VCaP (cell line): ENCODE measurements around the gene NFASC.

Source experiments
- H3K27ac ChIP-seq: fragments of 450-650 bp; 2 replicates; pipeline ENCODE4 v1.5.1; 2017
- TF ChIP-seq, protein P1 (sequence below): fragments of 450-650 bp; conservative IDR thresholded peaks from 2 replicates; pipeline ENCODE4 v1.5.1; 2017; ENCODE audit warnings: mild to moderate bottlenecking, moderate library complexity

Gene NFASC

DNA sequence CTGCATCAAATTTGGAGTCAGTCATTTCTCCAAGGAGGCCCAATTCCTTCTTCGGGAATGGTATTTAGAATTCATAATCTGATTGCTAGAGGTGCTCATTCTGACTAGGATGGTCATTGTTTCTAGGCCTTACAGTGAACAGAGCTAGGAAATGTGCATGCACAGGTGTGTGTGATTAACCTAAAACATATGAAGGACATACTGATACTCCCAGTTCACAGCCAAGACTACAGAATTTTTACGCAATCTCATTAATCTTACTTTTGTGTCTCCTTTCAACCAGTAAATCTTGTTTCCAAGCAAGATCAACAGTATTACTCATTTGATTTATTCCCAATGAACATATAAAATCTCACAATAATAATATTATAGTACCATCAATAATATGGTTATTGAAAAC lies 47.1 kb downstream of the NFASC start:
- H3K27ac ChIP-seq, result peak overlapping the region; percentile 64; the same call in 1 of the 2 replicates
- TF ChIP-seq, protein P1, sequence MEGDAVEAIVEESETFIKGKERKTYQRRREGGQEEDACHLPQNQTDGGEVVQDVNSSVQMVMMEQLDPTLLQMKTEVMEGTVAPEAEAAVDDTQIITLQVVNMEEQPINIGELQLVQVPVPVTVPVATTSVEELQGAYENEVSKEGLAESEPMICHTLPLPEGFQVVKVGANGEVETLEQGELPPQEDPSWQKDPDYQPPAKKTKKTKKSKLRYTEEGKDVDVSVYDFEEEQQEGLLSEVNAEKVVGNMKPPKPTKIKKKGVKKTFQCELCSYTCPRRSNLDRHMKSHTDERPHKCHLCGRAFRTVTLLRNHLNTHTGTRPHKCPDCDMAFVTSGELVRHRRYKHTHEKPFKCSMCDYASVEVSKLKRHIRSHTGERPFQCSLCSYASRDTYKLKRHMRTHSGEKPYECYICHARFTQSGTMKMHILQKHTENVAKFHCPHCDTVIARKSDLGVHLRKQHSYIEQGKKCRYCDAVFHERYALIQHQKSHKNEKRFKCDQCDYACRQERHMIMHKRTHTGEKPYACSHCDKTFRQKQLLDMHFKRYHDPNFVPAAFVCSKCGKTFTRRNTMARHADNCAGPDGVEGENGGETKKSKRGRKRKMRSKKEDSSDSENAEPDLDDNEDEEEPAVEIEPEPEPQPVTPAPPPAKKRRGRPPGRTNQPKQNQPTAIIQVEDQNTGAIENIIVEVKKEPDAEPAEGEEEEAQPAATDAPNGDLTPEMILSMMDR, result no peak

DNA sequence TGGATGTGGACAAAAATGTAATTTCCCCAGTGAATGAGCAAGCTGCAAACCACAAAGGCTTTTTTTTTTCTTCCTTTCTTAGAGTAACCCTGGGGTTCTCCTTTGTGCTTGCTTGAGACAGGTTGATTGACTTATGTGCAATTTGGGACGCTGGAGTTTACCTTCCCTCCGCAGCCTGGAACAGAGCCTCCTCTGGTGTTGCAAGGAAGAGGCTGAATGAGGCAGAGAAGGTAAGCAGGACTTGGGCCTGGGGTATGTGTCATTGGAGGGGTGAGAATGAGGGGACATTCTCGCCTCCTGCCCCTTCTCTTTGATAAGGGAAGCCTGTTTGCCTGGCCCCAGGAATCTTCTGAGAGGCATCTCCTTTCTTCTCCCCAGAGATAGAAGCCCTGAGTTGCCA lies 49.8 kb downstream of the NFASC start:
- peak overlapping the region; percentile 64 for H3K27ac ChIP-seq
- TF ChIP-seq, protein P1, result no peak

DNA sequence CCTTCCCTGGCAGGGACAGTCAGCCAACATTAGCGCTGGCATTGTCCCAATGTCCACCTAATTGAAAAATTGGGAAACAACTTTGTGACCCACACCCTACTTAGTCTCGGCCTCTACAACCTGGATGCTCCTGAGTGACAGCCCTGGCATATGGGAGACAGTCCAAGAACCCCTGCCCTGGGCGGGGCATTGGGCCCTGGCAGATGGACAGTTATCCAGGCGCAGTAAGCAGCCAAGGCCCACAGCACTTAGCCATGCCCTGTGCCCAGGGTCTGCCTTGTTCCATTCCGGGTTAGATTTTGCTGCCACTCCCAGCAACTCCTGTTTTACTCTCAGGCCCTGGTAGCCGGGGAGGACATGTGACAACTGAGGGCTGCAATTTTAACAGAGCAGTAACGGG lies 50.3 kb downstream of the NFASC start:
- TF ChIP-seq, protein P1, result no peak
- peak overlapping the region; percentile 64 for H3K27ac ChIP-seq

DNA sequence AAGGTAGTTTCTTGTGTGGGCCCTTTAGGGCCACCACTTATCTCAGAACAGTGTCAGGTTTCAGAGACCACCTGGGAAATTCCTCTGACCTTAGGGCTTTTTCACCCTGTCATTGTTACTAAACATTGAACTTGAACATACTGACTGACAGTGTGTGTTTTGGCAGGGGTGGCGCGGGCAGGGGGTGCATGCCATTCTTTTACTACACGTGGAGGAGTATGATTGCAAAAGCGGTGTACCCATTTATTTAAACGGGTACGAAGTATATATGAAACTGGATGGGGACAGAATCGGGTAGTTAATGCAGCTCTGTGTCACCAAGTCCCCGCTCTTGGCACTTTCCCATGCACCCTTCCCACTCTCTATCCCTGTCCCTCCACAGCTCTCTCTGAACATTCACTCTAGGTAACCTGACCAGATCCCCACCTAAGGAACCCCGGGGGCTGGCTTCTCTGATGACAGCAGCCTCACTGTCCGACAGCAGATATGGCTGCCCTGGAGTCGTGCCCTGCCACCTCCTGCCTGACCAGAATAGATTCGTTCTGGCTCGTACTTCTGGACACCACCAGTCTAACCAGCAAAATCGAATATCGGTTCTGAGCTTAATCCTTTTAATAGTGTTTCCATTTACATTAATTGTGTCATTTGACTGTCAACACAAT lies 51.3 kb downstream of the NFASC start:
- TF ChIP-seq, protein P1, result no peak
- H3K27ac ChIP-seq, result no peak overlapping the region; the same call in 1 of the 2 replicates

DNA sequence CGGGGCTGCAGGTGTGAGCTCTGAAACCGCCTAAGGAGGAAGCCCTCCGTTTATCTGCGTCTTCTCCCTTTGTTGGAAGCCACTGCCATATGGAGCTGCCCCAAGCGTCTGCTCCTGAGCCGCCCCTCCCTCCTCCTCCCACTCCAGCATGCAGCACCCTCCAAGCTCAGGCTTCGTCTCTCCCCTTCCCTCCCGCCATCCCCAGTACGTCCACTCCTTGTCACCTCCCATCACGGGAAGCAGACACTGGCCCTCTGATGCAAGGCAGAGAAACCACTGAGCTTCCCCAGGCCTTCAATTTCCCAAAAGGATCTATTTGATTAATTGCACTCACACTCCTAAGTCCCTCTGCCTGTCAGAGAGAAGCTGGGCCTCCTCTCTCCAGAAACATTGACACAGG lies 52.5 kb downstream of the NFASC start:
- peak overlapping the region; percentile 62; the same call in 1 of the 2 replicates for H3K27ac ChIP-seq
- TF ChIP-seq, protein P1, result no peak

DNA sequence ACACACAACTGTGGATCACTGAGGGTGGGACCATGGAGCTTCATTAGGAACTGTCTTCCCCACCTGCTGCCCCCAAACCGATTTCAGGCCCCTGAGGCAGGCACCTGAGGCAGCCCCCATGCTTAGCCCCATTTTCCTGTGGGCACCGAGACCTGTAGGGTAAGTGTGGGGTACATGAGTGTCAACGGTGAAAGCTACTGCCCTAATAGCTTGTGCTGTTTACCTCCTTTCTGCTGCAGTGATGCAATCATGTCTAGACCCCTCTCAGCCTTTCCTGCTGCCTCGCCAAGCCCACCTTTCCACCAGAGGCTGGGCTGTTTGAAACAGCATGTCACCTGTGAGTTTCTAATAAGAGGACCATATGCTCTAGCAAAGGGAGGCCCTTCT lies 53.0 kb downstream of the NFASC start:
- TF ChIP-seq, protein P1, result no peak
- H3K27ac ChIP-seq, result peak overlapping the region; percentile 62

DNA sequence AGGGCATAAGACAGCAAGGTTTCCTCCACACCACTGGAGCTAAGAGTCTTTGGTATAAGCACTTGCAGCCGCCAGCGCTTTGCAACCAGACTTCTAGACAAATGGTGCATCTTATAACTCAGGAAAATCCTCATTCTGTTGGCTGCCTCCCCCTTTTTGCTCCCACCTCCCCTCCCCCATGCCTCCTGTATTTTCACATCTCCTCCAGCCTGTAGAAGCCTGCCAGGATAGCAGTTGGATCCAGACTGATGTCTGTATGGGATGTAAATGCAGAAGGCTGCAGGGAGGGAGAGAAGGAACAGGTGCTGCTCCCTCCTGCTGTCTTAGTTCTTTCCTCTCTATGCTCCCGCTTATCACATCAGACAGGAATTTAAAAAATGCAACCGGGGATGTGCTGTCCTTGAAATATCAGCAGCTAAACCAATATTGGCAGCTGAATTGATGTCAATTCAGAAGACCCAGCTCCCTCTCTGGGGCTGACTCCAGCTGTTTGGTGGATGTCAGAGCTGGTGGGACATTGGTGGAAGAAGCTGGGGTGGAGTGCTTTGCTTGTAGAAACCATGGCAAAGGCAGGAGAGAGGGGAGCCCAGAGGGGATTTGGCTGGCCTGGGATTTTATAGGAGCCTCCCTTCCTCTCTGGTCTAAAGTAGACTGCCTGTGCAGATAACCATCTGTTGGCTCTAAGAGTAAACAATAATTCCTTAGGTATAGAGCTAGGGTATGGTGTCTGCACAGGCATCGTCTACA lies 53.5 kb downstream of the NFASC start:
- H3K27ac ChIP-seq, result peak overlapping the region; percentile 62
- TF ChIP-seq, protein P1, result no peak
